Ectodermal cell (in vitro differentiated cells): ENCODE results near the gene KCND2.
A peak's percentile ranks its signal among the peaks of the same experiment; 100 is the strongest.

ENCODE experiments used
- H3K27ac ChIP-seq: 2 replicates; pipeline ENCODE4 v1.7.0; 2013; ENCODE audit warnings: mild to moderate bottlenecking, low read depth, low read length; ENCODE audit not compliant: insufficient read depth, poor library complexity, severe bottlenecking
- H3K27me3 ChIP-seq: 2 replicates; pipeline ENCODE4 v1.7.0; 2013; ENCODE audit warnings: mild to moderate bottlenecking, low read length; ENCODE audit not compliant: insufficient read depth, control insufficient read depth, poor library complexity, severe bottlenecking
- H3K36me3 ChIP-seq: one replicate; pipeline ENCODE4 v1.7.0; 2013; ENCODE audit warnings: low read length; ENCODE audit not compliant: control insufficient read depth, insufficient read depth
- H3K4me1 ChIP-seq: one replicate; pipeline ENCODE4 v1.7.0; 2013; ENCODE audit warnings: low read length; ENCODE audit not compliant: control insufficient read depth, insufficient read depth
- H3K4me3 ChIP-seq: 2 replicates; pipeline ENCODE4 v1.7.0; 2013; ENCODE audit warnings: low read depth, low read length, control low read depth; ENCODE audit not compliant: insufficient read depth
- H3K9me3 ChIP-seq: 2 replicates; pipeline ENCODE4 v1.7.0; 2013; ENCODE audit warnings: mild to moderate bottlenecking, low read length, moderate library complexity; ENCODE audit not compliant: control insufficient read depth
- WGBS, 2 experiments: methylation state at CpG; one replicate each; pipeline ENCODE4 v1.1.7; 2013; ENCODE audit warnings: missing lambda C conversion rate in 2 of 2; 5-methylcytosine and 5-hydroxymethylcytosine counted together

Gene KCND2

DNA sequence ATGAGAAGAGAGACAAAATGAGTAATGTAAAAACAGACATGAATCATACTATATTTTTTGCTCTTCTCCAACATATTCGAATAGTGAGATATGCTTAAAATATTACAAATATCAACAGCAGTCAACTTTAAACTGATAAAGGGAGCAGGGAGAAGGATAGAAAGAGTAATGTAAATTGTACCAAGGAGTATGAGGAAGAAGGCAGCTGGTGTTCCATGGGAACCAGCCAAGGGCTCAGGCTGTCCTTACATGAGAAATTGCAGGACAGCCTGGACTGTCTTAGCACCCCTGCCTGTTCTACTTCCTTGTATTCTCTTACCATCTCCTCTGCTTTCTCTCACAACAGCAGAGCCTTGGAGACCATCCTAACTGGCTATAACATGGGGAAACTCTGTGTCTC is 456.3 kb downstream of the KCND2 start:
- no CpG with 5 or more reads among the region's 1 CpG for WGBS, 2 experiments
- no peak overlapping the region for H3K27ac ChIP-seq
- no peaks in the 10 kb centered on the region for H3K9me3 ChIP-seq
- peaks cover 3% of the 10 kb centered on the region for H3K4me1 ChIP-seq
- H3K36me3 ChIP-seq, result no peaks in the 10 kb centered on the region
- no peaks in the 10 kb centered on the region for H3K27me3 ChIP-seq
- no peak overlapping the region for H3K4me3 ChIP-seq

DNA sequence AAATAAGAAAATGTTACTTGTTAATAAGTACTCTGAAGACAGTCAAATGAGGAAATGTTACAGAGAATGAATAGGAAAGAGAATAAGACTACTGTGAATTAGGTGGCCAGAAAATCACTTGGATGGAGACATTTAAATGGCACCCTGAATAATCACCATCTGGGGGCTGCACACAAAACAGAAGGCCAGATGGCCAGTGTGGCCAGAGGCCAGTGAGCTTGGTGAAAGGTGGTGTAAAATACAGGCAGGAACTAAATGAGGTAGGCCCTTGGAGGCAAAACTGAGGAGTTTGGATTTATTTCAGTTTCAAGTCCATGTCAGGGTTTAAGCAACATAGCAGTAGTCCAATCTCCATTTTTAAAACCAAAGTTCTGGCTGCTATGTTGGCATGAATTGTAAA is 458.3 kb downstream of the KCND2 start:
- Histone ChIP-seq H3K27ac (no peak overlapping the region), H3K9me3 (no peaks in the 10 kb centered on the region), H3K4me1 (peaks cover 3% of the 10 kb centered on the region), H3K4me3 (no peak overlapping the region), H3K27me3 (no peaks in the 10 kb centered on the region), H3K36me3 (no peaks in the 10 kb centered on the region)

DNA sequence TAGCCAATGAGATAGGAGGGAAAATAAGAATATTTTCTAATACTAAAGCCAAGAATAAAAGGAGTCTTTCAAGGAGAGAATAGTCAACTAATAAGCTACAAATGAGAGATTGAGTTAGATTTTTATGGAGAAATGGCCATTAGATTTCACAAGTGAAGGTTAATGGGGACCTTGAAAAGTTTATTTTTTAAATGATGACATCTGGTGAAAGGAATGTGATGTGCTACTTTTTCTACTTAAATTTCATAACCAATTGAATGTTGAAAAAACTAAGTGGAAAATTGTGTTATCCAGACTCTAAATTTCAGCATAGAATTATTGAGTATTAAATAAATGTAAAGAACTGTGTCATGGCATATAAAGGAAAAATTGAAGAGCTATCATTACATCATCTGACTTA is 459.3 kb downstream of the KCND2 start:
- H3K27me3 ChIP-seq, result no peaks in the 10 kb centered on the region
- H3K4me1 ChIP-seq, result peaks cover 3% of the 10 kb centered on the region
- no peak overlapping the region for H3K27ac ChIP-seq
- no peaks in the 10 kb centered on the region for H3K36me3 ChIP-seq
- H3K4me3 ChIP-seq, result no peak overlapping the region
- no peaks in the 10 kb centered on the region for H3K9me3 ChIP-seq

DNA sequence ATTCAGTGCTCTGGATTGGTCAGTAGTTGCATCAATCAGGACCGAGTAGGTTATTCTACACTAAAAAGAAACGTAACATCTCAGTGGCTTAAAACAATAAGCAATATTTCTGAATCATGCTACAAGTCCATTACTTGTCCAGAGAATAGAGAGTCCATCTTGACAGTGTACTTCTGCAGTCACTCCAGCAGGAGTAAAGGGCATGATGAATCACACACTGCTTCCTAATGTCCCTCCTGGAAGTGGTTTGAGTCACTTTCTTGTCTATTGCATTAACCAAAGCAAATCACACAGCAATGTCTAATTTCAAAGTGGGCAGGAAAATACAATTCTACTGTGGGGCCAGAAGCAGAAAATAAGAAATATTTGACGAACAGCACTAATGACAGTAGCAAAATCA is 460.2 kb downstream of the KCND2 start:
- Histone ChIP-seq H3K27me3 (no peaks in the 10 kb centered on the region), H3K9me3 (no peaks in the 10 kb centered on the region), H3K36me3 (no peaks in the 10 kb centered on the region), H3K4me1 (peaks cover 3% of the 10 kb centered on the region), H3K4me3 (no peak overlapping the region), H3K27ac (no peak overlapping the region)
- 92 to 95% methylated on average over 3 of the region's 3 CpGs for WGBS, 2 experiments

DNA sequence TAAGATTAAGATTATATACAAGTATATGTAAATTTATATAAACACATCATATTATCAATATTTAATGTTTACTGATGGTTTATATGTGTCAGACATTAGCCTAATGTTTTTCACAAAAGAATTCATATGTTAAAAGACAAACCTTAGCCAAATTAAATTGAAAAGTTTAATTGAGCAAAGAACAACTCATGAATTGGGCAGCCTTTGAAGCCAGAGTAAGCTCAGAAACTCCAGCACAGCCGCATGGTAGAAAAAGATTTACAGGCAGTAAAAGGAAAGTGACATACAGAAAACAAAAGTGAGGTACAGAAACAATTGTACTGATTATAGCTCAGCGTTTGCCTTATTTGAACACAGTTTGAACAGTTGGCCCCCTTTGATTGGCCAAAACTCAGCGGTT is 460.9 kb downstream of the KCND2 start:
- H3K4me1 ChIP-seq, result peaks cover 8% of the 10 kb centered on the region
- 89 to 91% methylated on average over 3 of the region's 3 CpGs for WGBS, 2 experiments

DNA sequence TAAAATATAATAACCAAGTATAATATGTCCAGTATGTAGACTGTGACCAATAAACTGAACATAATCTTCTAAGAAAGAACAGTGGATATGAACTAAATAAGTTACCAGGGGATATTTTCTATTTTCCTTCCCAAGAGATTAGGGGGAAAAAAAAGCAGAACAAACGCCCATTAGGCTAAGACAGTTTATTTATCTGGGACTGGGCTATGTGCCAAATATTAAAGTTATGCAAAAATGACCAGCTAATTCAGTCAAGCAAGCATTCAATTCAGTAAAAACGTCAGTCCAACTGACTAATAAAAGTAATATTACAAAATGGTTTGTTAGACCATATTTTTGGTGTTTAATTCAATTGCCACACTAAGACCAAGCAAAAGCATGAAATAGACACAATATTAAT is 462.8 kb downstream of the KCND2 start:
- no peak overlapping the region for H3K27ac ChIP-seq
- H3K4me1 ChIP-seq, result peaks cover 7% of the 10 kb centered on the region
- no peaks in the 10 kb centered on the region for H3K27me3 ChIP-seq
- no peak overlapping the region for H3K4me3 ChIP-seq
- WGBS, 2 experiments, result 78 to 100% methylated on average over 1 of the region's 2 CpGs
- no peaks in the 10 kb centered on the region for H3K36me3 ChIP-seq
- H3K9me3 ChIP-seq, result no peaks in the 10 kb centered on the region

More for the DNA sequence above, 460.9 kb downstream of the KCND2 start:
- Histone ChIP-seq H3K9me3 (no peaks in the 10 kb centered on the region), H3K27ac (no peak overlapping the region), H3K36me3 (no peaks in the 10 kb centered on the region), H3K4me3 (no peak overlapping the region), H3K27me3 (no peaks in the 10 kb centered on the region)

DNA sequence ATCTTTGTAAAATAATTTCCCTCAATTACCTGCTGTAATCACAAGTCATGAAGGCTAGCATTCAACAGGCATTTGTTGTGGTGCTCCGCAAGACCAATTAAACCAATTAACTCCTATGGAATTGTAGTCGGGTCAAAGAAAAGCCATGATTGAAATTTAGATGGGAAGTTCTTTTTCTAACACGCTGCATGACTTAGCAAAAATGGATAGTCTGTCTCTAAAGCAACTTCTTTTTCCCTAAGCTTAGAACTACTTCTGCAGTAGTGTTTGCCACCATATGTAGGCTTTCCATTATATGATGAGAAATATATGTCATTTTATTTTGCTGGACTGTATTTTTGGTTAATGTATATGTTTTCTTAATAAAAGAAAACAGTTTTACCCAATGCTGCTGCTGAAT is 465.8 kb downstream of the KCND2 start:
- Histone ChIP-seq H3K4me3 (no peak overlapping the region), H3K9me3 (no peaks in the 10 kb centered on the region), H3K27me3 (no peaks in the 10 kb centered on the region), H3K36me3 (no peaks in the 10 kb centered on the region), H3K4me1 (peaks cover 20% of the 10 kb centered on the region), H3K27ac (no peak overlapping the region)
- WGBS, 2 experiments, result 59 to 76% methylated on average over 3 of the region's 3 CpGs

DNA sequence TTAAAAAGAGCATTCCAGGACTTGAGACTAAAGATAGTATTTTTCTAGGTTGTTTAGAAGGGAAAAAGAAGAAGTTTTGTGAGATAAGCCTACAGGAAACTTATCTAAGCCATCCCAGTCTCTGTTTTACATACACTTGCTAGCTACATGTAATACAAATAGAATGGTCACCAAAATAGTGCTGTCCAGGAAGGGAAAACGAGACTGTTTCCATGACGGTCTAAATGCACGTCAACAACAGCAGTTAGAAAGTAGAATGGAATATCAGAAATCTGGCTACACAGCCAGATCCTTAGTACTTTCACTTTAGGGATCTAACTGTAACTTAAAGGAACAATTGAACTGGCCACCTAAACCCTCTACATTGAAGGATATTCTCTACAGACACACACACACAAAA is 467.4 kb downstream of the KCND2 start:
- Histone ChIP-seq H3K9me3 (no peaks in the 10 kb centered on the region), H3K36me3 (no peaks in the 10 kb centered on the region), H3K27me3 (no peaks in the 10 kb centered on the region), H3K4me3 (no peak overlapping the region), H3K4me1 (peaks cover 20% of the 10 kb centered on the region), H3K27ac (no peak overlapping the region)
- 84 to 91% methylated on average over 3 of the region's 3 CpGs for WGBS, 2 experiments

DNA sequence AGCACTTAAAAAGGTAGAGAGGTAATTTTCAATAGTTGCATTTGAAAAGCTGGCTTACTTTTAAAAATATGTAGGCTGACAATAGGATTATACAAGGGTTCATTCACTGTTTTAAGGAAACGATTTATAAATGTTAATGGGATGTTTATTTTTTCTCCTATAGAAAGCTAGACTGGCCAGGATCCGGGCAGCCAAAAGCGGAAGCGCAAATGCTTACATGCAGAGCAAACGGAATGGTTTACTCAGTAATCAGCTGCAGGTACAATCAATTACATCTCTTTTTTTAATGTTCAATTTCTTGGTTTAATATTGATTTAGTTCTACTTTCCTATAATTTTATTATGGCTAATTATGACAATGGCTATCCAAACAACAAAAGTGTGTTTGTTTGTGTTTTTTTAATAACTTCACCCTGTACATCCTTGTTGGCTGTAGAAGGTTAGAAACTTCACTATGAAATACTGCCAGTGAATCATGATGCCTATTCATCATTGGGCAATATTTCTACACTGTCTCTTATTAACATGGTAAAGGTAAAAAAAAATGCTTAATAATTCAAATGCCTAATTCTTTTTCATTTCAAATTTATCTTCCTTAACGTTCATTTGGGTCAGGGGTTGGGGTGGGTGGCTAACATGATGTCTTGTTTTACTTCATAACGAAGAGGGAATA is 468.5 kb downstream of the KCND2 start:
- Histone ChIP-seq H3K27ac (peak overlapping the region; percentile 83), H3K4me1 (peaks cover 20% of the 10 kb centered on the region), H3K4me3 (no peak overlapping the region), H3K36me3 (no peaks in the 10 kb centered on the region), H3K9me3 (no peaks in the 10 kb centered on the region), H3K27me3 (no peaks in the 10 kb centered on the region)
- 63 to 83% methylated on average over 5 to 7 of the region's 7 CpGs for WGBS, 2 experiments

DNA sequence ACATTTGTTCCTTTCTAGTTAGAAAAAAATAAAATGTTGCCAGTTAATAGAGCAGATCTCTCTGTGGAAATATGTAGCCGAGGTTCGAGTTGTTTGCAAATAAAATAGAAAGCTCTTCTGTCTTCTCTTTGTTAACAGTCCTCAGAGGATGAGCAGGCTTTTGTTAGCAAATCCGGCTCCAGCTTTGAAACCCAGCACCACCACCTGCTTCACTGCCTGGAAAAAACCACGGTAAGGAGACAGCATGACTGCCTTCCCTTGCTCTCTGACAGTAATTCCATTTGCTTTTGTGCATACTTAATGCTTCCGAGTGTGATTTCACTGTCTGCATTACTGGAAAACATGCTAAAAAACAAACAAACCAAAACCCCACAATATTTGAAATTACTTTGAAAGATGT is 469.4 kb downstream of the KCND2 start:
- Histone ChIP-seq H3K4me3 (no peak overlapping the region), H3K4me1 (peaks cover 20% of the 10 kb centered on the region), H3K27ac (peak overlapping the region; percentile 83), H3K27me3 (no peaks in the 10 kb centered on the region), H3K36me3 (no peaks in the 10 kb centered on the region), H3K9me3 (no peaks in the 10 kb centered on the region)
- WGBS, 2 experiments, result 1 to 7% methylated on average over 5 of the region's 5 CpGs

DNA sequence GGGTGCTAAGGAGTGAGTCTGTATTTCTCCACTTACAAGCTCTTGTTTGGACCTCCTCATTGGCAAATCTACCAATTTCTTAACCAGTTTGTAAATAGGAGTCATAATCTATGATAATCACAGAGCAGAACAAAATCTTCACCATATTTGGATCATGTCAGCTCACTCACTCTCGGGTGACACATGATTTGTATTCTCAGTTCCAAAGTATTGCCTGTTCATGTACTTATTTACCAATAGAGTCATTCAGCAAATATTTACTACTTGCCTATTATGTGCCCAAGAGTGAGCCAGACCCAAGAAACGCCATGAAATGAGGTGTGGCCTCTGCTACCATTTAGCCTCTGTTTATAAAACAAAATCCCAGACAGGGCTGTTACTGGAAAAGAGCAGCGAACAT is 470.2 kb downstream of the KCND2 start:
- WGBS, 2 experiments, result 89 to 93% methylated on average over 3 of the region's 3 CpGs
- Histone ChIP-seq H3K4me1 (peaks cover 20% of the 10 kb centered on the region), H3K27me3 (no peaks in the 10 kb centered on the region), H3K36me3 (no peaks in the 10 kb centered on the region), H3K9me3 (no peaks in the 10 kb centered on the region), H3K4me3 (no peak overlapping the region), H3K27ac (no peak overlapping the region)
